ENCODE results near the gene TAF8.

TAF8 gene

DNA sequence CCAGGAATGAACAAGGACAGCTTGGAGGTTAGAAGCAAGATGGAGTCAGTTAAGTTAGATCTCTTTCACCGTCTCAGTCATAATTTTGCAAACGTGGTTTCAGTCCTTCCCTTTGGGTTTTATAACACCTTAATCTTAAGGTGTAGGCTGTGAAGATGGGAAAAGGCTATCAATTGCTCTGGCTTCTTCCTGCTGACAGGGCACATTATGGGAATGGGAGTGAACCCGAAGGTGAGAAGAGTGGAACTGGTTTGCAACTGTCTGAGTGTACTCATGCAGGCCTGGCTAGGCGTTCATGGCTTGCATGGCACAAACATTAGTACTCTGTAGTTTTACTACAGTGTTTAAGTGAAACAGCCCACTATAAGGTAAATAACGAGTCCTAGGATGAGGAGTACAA, 9.4 kb downstream of the TAF8 start:
- no peak for DNase-seq (ENCODE audit: low spot score)

DNA sequence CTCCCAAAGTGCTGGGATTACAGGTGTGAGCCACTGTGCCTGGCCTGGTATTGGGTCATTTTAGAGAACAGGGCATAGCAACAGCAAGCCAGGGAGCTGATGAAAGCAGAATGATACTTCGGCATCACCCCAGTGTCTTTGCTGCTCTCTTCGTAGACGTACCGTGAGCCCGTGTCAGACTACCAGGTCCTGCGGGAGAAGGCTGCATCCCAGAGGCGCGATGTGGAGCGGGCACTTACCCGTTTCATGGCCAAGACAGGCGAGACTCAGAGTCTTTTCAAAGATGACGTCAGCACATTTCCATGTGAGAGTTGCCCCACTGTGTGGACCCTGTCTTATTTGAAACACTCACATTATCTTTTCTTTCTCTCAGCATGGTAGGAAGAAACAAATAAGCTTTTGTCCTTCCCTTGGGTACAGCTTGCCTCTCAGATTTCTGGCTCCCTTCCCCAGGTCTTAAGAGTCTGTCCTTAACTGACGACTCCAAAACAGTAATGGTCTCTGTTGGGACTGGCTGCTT, 15.9 kb downstream of the TAF8 start:
- no peak for DNase-seq (ENCODE audit: low spot score)

- DNase-seq (ENCODE audit: low spot score), result no peak
Measured at GRCh38 chr6:42068173-42068572, 17.8 kb downstream of the TAF8 start.

- no peak for DNase-seq (ENCODE audit: low spot score)
Measured at GRCh38 chr6:42068872-42069522, 18.7 kb downstream of the TAF8 start.

GRCh38 chr6:42071881-42072583, 21.7 kb downstream of the TAF8 start:
- no peak for DNase-seq (ENCODE audit: low spot score)

- DNase-seq (ENCODE audit: low spot score), result no peak
Measured at GRCh38 chr6:42073287-42073686, 23.0 kb downstream of the TAF8 start.

DNA sequence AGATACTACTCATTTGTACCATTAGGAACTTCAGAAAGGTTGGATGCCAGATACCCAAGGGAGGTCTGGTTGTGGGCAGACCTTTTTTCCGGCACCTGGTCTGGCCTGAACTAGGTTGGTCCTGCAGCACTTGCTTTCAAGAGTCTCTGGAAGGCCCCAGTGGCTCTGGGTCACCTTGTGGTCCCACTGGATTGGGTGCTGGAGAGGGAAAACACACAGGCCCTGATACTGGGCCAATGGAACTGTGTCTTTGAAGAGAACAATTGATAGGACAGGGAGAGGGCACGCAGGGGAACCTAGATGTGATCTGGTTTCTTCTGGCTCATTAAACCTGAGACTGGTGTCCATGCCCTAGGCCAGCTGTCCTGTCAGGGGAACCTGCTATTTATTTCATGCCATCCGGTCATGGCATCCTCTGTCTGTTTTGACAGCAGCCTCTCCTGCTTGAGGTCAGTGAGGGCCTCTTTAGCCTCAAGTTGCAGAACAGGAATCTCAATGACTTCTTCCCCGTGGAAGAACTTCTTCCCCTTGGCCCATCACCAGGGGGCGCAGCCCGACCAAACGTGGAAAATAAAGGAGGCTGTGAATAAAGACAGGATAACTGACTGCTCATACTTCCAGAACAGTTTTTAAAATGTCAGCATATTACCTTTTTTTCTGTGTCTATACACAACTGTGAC, 25.0 kb downstream of the TAF8 start:
- peak; percentile 90 for DNase-seq (ENCODE audit: low spot score)

GRCh38 chr6:42078386-42078785, 28.1 kb downstream of the TAF8 start:
- DNase-seq (ENCODE audit: low spot score), result no peak

DNA sequence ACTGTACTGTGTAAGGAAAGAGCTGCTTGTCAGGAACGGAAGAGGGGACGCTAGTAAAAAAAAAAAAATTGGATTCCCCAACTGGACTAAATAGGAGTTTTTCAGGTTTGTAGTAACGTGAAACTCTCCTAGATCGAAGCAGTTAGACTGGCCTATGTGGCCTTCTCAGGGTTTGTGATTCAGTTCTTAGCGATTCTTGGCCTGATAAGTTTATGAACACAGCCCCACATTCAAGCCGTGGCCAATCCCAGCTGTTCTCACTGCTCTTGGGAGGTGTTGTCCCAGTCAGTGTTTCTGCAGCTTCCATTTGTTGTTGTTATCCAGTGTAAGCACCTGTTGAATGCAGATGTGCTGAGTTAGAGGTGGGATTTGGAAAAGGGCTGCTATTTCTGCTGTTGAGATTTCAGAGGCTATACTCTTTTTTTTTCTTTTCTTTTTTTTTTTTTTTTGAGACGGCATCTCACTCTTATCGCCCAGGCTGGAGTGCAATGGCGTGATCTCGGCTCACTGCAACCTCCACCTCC, 29.7 kb downstream of the TAF8 start:
- no peak for DNase-seq (ENCODE audit: low spot score)

DNA sequence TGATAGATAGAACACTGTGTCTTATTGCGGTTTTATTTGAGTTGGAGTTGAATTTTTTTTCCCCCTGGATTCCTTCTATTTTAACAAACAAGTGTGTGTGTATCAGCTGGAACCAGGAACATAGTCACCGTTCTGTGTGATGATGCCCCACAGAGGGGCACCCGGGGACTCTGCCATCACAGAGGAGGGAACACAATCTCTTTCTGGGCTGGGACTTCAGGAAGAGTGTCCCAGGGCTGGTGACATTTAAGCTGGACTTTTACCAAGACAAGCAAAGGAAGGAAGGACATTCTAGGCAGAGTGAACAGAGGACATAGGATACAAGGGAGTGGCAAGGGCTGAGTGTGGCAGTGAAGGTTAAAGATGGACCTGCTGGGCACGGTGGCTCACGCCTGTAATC, 33.2 kb downstream of the TAF8 start:
- no peak for DNase-seq (ENCODE audit: low spot score)

DNA sequence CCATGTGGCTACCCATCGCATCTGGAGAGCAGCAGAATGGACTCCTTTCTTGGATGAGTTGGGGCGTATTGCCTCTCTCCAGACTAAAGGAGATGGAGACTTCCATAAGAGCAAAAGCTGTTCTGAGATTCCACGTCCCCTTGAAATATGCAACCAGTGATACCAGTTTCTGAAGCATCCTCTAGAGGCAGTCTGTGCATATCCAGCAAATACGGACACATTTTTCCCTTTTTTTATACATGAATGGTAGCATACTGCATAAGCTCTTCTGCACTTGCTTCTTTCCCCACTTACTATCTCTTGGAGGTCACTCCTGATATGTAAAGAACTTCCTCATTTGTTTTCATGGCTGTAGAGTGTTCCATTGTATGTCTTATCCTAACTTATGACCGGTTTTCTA, 34.6 kb downstream of the TAF8 start:
- no peak for DNase-seq (ENCODE audit: low spot score)

DNA sequence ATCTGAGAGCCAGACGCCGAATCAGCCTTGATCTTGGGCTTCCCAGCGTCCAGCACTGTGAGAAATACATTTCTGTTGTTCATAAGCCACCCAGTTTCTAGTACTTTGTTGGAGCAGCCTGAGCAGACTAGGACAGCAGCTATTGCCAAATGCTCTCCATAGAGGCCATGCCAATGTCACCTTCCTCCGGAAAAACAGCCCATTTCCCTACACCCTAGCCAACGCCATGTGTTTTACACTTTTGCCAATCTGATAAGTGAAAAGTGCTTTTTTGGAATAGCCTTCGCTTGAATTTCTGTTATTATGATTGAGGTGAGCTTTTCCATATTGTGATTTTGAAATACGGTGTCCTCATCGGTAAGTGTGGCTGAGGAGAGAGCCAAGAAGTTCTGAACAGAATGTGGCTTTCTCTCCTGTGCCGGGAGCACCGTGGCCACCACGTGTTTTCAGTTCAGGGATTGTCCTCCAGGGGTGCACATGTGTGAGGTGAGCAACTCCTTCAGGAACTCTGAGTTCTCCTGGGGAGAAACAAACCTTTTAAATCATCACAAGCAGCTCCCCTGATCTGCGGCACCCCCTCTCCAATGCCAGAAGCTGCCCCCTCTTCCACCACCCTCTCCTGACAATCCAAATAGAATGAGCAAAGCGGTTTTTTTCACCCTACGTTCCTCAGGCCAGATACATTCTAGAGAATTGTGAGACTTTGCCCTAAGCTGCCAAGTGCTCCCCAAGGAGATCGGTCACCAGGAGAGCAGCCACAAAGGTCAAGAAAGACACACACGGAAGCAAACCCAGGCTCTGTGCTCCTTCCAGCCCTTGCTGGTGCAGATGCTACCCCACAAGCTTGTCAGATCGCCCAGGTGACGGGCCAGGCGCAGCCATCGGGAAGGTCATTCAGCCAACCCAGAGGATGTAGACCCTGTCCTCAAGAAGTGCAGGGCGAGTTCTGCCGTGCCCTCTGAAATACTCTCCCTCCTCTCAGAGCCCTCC, 36.0 kb downstream of the TAF8 start:
- no peak for DNase-seq (ENCODE audit: low spot score)

DNA sequence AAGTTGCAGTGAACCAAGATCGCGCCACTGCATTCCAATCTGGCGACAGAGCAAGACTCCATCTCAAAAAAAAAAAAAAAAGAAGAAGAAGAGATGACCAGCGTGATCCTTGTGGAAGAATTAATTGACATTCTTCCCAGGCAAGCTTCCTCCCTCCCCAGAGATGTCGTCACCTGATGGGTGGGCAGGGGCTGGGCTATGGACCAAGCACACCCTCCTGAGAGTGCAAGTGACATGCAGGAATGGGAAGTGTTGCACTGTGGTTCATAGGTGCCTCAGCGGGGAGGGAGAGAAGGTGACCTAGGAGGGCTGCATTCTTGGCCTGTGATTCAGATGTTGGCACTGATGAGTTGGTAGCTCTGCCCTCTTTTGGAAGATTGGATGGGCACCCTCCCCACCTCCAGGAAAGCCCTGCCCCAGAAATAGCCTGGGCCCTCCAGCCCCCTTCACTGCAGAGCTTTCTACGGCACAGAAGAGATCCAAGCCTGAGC, 37.8 kb downstream of the TAF8 start:
- no peak for DNase-seq (ENCODE audit: low spot score)

- DNase-seq (ENCODE audit: low spot score), result no peak
Measured at GRCh38 chr6:42090819-42091717, 40.7 kb downstream of the TAF8 start.

DNA sequence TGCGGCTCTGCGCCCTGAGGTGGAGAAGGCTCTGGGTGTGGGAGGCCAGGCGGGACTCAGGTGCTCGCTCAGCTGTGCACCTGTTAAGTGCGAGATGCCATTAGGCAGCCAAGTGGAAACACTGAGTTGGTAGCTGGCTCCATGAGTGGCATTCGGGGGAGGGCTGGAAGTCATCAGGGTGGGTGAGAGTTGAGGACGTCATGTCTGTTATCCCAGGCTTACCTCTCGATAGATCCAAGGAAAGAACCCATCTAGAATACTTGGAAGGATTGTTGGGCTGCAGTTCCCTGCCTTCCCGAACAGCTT, 41.3 kb downstream of the TAF8 start:
- no peak for DNase-seq (ENCODE audit: low spot score)

DNA sequence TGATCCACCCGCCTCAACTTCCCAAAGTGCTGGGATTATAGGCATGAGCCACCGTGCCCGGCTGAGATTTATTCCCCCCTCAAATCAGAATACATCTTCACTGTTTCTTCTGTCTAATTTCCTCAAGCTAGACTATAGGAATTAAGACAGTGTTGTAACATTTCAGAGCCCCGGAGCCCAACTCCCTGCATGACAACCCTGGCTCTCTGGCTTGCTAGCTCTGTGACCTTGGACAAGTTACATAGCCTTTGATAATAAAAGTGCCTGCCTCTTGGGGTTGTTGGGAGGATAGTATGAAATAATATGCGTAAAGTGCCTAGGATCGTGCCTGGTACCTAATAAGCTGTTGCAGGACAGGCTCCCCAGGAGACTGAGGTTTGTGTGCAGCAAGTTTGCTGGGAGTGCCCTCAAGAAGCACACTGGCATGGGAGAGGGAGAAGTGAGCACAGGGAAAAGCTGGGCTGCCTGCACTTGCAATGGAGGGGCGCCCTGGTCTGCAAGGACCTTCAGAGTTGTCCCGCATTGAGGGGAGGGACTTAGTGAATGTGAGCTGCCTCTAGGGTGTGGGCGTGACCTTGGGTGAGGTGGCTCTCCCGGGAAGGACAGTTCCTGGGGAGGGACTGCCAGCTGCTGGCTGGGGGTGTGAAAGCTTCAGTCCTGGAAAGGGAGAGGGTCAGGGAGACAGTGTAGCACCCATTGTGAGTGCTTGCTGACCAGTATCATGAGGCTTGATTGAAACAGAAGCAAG, 43.4 kb downstream of the TAF8 start:
- DNase-seq (ENCODE audit: low spot score), result no peak

GRCh38 chr6:42095094-42095493, 44.8 kb downstream of the TAF8 start:
- DNase-seq (ENCODE audit: low spot score), result no peak

DNA sequence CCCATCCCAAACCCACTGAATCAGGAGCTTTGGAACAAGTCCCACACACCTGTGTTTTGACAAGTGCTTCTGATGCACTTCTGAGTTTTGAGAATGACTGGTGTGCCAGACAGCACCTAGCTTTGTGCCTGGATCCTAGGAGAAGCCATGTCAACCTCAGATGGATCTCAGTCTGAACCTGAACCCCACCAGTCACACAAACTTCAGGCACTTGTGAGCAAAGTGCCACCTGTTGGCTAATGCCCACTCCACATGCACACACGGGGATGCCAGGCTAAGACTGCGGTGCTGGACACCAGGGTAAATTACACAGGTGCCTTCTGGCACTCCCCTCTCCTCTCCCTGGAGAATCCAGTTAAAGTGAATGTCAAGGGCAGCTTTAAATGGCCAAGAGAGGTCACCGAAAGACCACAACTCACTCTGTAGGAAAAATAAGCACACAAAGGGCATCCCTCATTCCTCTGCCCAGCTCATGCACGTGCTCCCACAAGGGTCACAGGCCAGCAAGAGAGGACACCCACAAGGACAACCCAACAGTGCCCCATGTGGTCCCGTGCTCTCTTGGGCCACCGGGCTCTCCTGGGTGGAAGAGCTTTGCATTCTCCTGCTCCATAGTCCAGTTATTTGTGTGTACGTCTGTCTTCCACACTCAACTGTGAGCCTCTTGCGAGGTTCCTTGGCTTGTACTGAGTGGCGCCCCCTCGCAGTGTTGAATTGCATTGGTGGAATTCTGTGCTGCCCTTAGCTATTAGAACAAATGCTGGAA, 45.6 kb downstream of the TAF8 start:
- DNase-seq (ENCODE audit: low spot score), result no peak

All from AG20443 (cell line).